GM19372 (cell line): ENCODE results near the gene HNRNPDL.
"Not testable (repeated sequence)": the region's sequence is repeated elsewhere in the genome, so short reads cannot be mapped to it uniquely, and the experiment has no call there.

ENCODE experiments used
- ATAC-seq: cut with Tn5 transposase; IDR thresholded peaks from one replicate; pipeline ENCODE4 v1.9.1; 2021; ENCODE audit warnings: mild to moderate bottlenecking, low read depth, moderate library complexity; ENCODE audit not compliant: unreplicated experiment

The HNRNPDL gene

GRCh38 chr4:82394896-82395295, 35.4 kb downstream of the HNRNPDL start:
- no peak for ATAC-seq

- ATAC-seq, result not testable (repeated sequence)
Observed at GRCh38 chr4:82390061-82390460, 40.2 kb downstream of the HNRNPDL start.

GRCh38 chr4:82388405-82388804, 41.9 kb downstream of the HNRNPDL start:
- no peak for ATAC-seq

GRCh38 chr4:82386312-82386711, 44.0 kb downstream of the HNRNPDL start:
- not testable (repeated sequence) for ATAC-seq

GRCh38 chr4:82382751-82383150, 47.5 kb downstream of the HNRNPDL start:
- ATAC-seq, result no peak

GRCh38 chr4:82381661-82382296, 48.5 kb downstream of the HNRNPDL start:
- no peak for ATAC-seq

GRCh38 chr4:82381235-82381634, 49.0 kb downstream of the HNRNPDL start:
- no peak for ATAC-seq

- ATAC-seq, result no peak
Observed at GRCh38 chr4:82380831-82381230, 49.4 kb downstream of the HNRNPDL start.

- ATAC-seq, result no peak
Observed at GRCh38 chr4:82380344-82380743, 49.9 kb downstream of the HNRNPDL start.

- no peak for ATAC-seq
Observed at GRCh38 chr4:82376109-82376508, 54.2 kb downstream of the HNRNPDL start.

- ATAC-seq, result peak; percentile 91
Observed at GRCh38 chr4:82373816-82374625, 56.2 kb downstream of the HNRNPDL start, which contains the start of gene HNRNPD. Gene HNRNPD, minus strand, starts transcription at chr4:82373991. Its CDS starts 313 bp downstream, at chr4:82373678.

- ATAC-seq, result peak; percentile 27
Observed at GRCh38 chr4:82373486-82373815, 56.8 kb downstream of the HNRNPDL start.
